Measurements from ENCODE around the gene KYNU.
"Not testable (repeated sequence)": the region's sequence is repeated elsewhere in the genome, so short reads cannot be mapped to it uniquely, and the experiment has no call there.

The KYNU gene

DNA sequence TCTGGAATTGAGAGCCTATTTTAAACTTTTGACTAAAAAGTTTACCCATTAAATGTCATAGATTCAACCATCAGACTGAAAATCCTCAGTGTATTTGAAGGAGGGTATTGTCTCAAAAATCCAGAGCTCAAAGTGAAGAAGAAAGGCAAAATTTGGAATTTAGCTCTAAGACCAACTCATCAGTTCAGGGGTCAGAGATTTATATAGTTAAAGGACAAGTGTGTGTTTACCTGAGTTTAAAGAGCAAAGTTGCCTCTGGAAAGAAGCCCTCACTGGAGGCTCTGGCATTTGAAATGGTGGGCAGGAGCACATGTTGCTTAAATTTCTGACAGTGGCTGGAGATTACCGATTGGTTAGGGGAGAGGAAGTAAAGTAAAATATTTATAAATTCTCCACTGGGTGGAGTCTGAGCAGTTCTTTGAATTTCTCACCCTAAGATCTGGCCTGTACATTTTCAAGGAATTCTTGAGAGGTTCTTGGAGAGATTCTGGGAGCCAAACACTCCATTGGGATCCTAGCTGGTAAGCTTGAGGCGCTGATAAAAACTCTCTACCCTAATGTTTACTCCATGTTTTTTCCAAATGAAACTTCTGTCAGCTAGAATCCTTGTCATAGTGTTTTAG is at the start of gene KYNU:
Gene KYNU, plus strand, starts transcription at position 449 of the 623 bp plus-strand sequence. CDS start 7,704 bp downstream, outside the sequence.
- in situ Hi-C loops (cut with HindIII; ENCODE audit: low sequenced_read_pairs), result no loop called here

DNA sequence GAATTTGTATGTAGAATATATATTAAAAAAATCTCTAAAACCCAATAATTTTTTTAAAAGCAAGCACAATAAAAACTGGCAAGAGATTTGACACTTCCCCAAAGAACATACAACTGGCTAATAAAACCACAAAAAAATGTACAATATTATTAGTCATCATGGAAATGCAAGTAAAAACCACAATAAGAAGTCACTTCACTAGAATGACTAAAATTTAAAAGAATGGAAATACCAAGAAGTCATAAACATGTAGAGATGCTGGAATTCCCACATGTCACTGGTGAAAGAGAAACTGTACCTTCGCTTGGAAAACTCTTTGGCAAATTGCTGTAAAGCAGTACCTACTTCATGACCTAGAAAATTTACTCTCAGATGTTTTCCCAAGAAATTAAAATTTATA is 43.4 kb upstream of the KYNU start:
- in situ Hi-C loops (cut with HindIII; ENCODE audit: low sequenced_read_pairs), result no loop called here

DNA sequence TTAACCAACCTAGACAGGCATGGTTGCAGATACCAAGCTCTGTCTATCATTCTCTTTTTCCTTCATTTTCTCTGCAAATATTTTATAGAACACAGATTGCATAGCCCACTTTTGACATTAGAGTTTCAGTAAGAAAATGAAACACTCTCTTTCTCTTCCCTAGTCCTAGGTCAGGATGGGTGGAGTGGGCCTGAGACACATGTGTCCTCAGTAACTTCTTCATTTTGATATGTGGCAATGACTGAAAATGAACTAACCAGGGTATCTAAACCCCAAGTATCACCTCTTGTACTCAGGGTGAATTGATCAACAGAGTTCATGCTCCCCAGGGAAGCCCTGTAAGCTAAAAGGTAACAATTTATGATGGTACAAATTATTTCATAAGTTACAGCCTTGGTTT is 37.0 kb upstream of the KYNU start:
- in situ Hi-C loops (cut with HindIII; ENCODE audit: low sequenced_read_pairs), result no loop called here

DNA sequence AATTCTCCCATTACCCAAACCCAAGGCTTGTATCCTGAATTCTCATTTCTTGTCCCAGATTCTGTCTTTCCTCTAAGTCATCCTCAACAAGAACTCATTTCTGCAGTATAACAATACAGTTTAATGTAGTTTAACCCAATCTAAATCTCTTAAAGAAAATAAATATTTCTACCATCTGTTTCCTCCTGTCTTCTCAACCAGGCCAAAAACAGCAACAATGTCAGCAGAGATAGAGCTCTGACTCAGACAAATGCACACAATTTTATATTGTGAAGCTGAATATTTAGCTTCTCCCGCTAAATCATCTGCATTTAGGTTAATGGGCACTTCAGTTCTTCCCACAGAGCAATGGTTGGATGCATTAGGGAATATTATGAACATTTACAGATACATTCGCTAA is 35.7 kb upstream of the KYNU start:
- in situ Hi-C loops (cut with HindIII; ENCODE audit: low sequenced_read_pairs), result no loop called here

DNA sequence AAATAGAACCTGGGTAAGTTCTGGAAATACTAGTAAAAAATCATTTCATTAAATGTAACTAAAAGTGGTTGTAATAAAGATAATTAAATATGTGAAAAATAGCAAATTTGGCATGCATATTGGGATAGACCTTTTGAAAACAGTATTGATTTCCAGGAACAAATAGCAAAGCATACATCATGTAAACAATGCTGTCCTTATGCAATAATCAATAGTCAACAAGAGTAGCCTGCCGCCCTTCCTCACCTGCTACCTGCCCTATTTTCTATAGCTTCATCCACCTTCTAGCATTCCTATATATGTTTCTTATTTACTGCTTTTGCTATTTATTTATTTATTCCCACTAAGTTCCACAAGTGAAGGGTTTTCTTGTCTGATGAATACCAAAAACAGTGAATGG is 35.1 kb upstream of the KYNU start:
- in situ Hi-C loops (cut with HindIII; ENCODE audit: low sequenced_read_pairs), result no loop called here

DNA sequence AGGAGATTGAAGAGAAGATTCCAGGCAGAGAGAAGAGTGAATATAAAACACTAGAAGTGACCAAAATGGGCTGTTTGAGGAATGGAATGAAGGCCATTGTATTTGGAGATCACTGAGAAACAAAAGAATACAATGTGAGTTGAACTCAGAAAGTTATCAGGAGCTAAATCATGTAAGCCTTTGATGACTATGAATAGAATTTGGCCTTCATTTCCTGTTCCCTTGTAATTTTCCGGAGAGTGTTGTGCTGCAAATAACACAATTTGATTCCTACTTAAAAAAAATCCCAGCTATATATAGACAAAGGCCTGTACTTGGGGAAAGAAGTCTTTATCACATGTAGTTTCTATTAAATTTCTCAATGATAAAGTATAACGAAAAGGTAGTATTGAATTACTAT is 33.7 kb upstream of the KYNU start:
- in situ Hi-C loops (cut with HindIII; ENCODE audit: low sequenced_read_pairs), result no loop called here

DNA sequence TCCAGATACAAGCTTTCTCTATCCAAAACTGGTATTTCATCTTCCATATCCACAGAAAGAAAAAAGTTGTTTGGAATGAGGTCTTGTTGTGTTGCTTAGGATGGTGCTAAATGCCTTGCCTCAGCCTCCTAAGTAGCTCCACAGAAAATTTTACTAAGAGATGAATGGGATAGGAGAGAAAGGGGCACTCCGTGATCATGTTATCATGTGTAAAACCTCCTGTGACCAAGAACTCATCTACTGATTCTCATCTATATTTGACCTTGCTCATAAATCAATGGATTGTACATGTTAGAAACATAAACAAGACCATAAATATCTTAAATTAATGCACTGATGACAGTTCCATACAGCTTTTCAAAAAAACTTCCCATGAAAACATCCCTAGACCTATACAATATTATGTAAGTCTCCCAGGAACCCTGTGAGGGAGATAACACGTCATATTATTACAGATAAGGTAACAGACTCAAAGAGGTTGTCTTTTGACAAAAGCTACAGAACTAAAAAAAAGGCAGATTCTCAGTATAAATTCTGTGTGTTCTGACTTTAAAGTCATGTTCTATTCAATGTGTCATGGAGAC is 29.3 kb upstream of the KYNU start:
- in situ Hi-C loops (cut with HindIII; ENCODE audit: low sequenced_read_pairs), result no loop called here

DNA sequence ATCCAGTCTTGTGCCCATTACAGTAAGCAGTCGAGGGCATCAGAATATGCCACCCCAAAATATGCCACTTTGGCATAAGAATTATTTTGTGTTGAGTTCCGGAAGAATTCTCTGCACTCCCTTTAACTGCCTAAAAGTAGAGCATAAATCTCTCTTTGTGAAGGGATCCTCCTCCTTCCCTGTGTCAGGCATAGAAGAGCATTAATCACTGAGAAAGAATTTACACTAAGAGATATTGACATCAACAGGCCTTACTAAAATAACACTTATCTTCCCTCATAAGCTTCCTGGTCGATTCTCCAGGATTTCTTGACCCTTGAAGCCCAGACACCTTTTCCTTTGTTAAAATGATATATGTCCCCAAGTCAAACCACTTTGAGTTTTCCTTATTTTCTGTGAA is 27.6 kb upstream of the KYNU start:
- in situ Hi-C loops (cut with HindIII; ENCODE audit: low sequenced_read_pairs), result no loop called here

DNA sequence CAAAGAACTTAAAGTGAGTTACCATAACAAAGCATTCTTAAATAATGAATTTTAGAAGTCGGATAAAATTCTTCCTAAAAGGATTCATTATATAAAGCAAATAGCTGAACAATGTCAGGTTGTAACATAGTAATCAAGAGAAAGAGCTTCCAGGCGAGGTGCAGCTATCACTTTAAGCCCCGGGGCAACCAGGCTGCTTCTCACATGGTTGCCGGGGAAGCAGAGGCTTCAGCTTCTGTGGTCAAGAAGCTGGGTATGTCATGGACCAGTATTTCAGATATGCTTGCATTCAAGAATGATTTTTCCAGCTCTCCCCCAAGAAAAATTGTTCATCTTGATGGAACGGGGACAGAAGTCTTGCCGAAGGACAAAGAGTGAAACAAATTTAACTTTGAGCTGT is 23.6 kb upstream of the KYNU start:
- in situ Hi-C loops (cut with HindIII; ENCODE audit: low sequenced_read_pairs), result no loop called here

DNA sequence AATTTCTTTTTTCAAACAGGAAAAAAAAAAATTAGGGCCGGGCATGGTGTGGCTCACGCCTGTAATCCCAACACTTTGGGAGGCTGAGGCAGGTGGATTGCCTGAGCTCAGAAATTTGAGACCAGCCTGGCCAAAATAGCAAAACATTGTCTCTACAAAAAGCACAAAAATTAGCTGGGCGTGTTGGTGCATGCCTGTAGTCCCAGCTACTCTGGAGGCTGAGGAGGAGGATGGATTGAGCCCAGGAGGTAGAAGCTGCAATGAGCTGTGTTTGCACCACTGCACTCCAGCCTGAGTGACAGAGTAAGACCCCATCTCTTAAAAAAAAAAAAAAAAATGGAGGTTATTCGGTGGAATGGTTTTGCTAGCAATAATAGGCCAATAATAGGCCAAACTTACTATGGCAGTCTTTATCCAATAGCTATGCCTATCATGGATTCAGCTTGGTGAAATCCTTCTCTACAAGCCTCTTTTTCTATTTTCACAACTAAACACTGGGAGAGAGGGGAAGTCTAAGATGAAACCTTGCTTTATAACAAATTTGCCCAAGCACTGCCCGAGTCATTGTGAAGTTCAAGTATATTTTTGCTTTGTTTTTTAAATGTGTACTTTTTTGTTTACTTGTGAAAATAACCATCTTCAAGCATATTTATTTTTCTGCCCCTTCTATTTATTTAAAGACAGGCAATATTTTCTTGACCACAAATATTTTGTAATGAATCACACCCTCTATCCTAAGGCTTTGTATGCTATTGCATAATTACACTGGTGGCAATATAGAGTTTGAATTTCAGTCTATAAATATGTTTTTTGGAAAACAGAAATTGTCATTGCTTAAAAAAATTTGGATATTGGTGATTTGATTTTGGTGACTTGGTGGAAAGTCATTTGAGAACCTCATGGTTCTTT is 20.0 kb upstream of the KYNU start:
- in situ Hi-C loops (cut with HindIII; ENCODE audit: low sequenced_read_pairs), result no loop called here

DNA sequence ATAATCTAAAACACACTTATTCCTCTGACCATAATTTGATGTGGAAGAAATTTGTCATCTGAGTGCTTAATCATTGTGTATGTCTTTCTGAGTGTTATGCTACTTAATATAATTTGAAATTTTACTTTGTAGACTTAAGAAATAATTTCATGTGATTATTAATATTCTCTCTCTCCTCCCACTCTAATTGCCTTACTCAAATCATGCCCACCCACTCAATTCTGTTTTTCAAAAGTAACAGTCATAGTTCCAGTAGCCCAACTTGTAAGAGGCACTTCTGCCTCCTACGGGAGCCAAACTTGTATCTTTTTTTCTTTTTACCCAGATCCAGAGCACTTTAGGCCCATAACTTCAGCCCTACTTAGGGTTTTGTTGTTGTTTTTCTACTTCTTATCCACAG is 18.5 kb upstream of the KYNU start:
- in situ Hi-C loops (cut with HindIII; ENCODE audit: low sequenced_read_pairs), result no loop called here

DNA sequence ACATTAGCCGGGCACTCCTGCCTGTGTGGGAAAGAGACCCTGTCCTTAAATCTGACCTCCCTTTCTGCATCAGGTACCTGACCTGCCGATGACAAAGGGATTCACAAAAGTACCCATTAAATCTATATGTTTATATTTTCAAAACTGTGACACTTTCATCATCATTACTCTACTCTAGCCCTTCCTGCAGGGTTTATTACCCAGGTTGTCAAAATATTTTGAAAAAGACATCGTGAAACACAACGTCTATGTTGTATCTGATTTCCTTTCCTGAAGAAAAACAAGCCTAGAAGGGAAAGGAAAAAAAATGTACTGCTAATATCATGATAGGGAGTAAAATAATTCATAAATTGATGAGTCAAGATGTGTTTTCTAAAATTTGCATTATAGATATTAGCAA is 15.2 kb upstream of the KYNU start:
- in situ Hi-C loops (cut with HindIII; ENCODE audit: low sequenced_read_pairs), result no loop called here

DNA sequence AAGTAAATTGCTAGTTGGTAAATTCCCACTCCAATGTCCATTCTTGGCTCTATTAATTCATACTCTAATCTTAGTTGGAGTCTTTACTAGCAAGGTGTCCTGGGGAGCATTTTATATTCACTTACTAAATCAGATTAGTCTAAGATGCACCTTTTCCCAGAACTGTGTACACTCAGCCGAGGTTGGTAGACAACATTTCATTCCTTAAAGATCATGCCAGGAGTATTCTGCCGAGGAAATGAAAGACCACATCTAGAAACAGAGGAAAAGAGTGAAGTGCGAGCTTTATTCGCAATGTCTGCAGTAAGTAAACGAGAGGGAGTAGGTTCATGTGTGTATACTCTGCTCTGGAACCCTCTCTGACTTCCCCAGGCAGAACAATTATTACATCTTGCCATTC is 14.6 kb upstream of the KYNU start:
- in situ Hi-C loops (cut with HindIII; ENCODE audit: low sequenced_read_pairs), result no loop called here

DNA sequence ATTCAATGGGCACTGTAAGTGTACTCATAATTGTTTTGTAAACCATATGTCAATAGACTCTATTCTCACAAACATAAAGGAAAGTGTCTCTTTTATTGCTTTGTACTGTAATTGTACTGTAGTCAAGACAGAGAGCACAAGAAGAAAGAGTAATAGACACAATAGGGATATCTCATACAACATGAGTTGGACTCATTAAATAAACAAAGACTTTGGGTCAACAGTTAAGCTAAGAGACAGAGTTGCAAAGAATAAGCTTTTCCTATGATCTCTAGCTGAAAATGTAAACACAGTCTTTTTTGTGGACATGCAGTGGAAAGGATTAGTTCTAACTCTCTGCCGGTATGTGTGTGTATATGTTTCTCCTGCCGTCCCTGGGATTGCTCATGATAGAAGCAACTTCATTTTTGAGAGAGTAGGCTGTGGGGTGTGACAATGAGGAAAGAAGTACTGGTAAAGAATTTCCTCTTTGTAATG is 13.9 kb upstream of the KYNU start:
- in situ Hi-C loops (cut with HindIII; ENCODE audit: low sequenced_read_pairs), result no loop called here

DNA sequence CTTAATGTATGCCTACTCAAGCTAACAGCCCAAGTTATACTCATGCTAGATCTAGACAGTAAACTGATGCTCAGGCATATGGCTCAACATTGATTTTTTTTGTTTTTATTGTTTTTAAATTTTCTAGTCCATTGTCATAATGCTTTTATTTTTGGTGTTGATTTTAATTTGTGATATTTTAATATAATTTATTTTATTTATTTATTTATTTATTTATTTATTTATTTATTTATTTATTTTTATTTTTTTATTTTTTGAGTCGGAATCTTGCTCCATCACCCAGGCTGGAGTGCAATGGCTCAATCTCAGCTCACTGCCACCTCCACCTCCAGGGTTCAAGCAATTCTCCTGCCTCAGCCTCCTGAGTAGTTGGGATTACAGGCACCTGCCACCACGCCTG is 12.9 kb upstream of the KYNU start:
- in situ Hi-C loops (cut with HindIII; ENCODE audit: low sequenced_read_pairs), result not testable (repeated sequence)

DNA sequence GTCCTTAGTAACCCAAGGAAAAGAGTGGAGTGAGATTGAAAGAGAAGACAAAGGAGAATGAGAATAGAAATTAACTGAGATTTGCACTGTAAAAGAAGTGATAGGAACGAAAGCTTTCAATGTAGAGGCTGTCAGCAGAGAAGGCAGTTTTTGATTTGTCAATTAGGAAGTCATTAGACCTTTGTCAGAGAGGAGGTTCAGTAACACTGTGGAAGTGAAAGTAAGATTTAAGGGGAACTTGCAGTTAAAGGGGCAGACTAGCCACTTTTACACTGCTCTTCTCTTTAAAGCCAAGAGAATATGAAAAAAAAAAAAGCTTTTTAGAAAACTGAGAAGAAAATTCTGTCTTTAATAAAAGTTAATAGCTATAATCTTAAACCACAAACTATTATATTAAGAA is 11.5 kb upstream of the KYNU start:
- in situ Hi-C loops (cut with HindIII; ENCODE audit: low sequenced_read_pairs), result no loop called here

DNA sequence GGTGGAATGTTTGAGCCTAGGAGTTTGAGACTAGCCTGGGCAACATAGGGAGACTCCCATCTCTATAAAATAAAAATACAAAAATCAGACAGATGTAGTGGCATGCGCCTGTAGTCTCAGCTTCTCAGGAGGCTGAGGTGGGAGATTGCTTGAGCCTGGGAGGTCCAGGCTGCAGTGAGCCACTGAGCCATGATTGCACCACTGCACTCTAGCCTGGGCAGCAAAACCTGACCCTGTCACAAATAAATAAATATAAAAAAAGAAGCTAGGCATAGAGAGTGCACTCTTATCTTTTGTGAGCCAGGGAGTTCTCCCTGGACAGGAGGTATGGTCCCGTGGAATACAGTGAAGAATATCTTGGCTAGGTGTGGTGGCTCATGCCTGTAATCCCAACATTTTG is 11.0 kb upstream of the KYNU start:
- in situ Hi-C loops (cut with HindIII; ENCODE audit: low sequenced_read_pairs), result no loop called here

DNA sequence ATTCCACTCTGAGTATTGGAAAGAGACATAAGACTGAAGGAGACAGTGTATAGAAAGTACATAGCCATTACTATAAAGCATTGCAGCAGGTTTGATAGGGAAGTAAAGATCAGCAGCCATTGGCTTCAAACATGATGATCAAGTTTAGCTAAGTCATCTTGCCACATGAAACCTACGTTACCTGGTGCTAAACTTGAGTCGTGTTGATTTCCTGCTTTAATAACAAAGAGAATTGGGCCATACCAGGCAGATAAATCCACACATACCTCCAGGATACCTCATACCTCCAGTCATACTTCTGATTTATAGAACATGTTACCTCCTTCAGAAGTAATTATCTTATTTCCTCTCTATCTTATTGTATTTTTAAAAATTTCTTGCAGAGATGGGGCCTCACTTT is 10.3 kb upstream of the KYNU start:
- in situ Hi-C loops (cut with HindIII; ENCODE audit: low sequenced_read_pairs), result no loop called here

DNA sequence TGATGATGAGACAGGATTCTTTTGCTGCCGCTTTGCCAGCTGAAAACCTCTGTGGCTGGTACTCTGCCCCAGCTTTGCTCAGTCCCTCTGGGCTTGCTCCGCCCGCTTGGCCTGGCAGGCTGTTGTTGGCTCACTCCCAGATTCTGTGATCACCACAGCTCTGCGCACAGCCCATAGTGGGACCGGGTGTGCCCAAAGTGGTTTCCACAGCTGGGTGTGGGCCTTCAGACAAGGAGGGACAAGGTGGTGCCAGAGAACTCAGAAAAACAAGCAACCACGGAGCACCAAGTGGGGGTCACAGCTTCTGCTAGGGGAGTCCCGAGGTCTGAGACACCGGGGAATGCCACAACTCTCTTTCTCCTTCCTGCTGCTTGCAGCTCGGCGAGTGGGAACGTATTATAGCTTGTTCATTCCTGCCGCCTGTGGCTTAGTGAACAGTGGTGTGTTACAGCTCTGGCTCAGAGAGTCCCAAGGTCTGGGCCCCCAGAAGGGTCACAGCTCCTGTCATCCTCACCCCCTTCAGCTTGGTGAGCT is 9.2 kb upstream of the KYNU start:
- in situ Hi-C loops (cut with HindIII; ENCODE audit: low sequenced_read_pairs), result no loop called here

DNA sequence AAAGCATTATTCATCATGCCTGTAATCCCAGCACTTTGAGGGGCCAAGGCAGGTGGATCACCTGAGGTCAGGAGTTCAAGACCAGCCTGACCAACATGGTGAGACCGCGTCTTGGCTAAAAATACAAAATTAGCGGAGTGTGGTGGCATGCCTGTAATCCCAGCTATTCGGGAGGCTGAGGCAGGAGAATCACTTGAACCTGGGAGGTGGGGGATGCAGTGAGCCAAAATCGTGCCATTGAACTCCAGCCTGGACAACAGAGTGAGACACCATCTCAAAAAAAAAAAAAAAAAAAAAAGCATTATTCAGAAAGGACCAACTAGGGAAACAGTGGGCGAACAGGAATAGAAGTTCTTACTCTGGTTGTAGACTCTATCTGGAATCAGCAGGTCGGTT is 8.4 kb upstream of the KYNU start:
- in situ Hi-C loops (cut with HindIII; ENCODE audit: low sequenced_read_pairs), result not testable (repeated sequence)

DNA sequence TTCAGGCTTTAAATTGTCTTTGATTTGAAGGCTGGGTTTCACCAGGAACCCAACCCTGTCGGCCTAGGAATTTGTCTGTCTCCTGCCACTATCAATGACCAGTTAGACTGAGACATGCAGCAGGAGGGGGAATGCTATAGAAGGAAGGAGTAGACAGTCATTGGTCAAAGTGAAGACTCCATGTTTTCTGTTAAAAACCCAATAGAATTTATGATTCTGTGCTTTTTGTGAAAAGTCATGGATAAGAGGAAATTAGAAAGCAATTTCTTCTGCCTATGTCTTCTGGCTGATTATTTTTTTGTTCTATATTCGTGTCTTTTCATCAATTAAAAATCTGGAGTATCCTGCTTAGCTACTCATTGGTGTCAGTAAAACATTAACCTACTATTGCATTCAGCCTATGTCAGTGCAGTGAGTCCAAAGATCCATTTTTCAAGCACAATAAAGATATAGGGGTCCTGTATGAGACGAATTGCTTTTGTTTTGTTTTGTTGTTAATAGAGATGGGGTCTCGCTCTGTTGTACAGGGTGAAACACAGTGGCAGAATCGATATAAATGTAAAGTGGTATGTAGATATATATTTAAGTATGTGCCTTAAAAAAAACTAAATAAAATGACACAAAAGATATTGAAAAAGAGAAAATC is 7.9 kb upstream of the KYNU start:
- in situ Hi-C loops (cut with HindIII; ENCODE audit: low sequenced_read_pairs), result no loop called here

Data from endothelial cell of hepatic sinusoid (primary cell).